ENCODE data around the gene POMP.

- TF ChIP-seq CTCF (IDR thresholded peaks at IDR 0.05; ENCODE audit: low read depth, low read length, missing input control) (no peak), RXRA (IDR thresholded peaks at IDR 0.05) (no peak), REST (IDR thresholded peaks at IDR 0.05) (no peak), SP1 (IDR thresholded peaks at IDR 0.05) (no peak), TAF1 (conservative IDR thresholded peaks at IDR 0.05) (no peak), ZBTB33 (IDR thresholded peaks at IDR 0.05) (no peak), YY1 (IDR thresholded peaks at IDR 0.05) (no peak), ATF3 (IDR thresholded peaks at IDR 0.05) (no peak), MAX (IDR thresholded peaks at IDR 0.05) (no peak), EGR1 (IDR thresholded peaks at IDR 0.05; ENCODE audit: low read depth in 2 of 2) (no peak), GABPA (IDR thresholded peaks at IDR 0.05 in 1 of 2, conservative IDR thresholded peaks at IDR 0.05 in 1 of 2) (no peak), JUND (IDR thresholded peaks at IDR 0.05) (no peak), FOXA2 (IDR thresholded peaks at IDR 0.05) (no peak), RAD21 (IDR thresholded peaks at IDR 0.05) (no peak)
Measured at GRCh38 chr13:28636069-28636468, 22.9 kb upstream of the POMP start.
